SU-DHL-6 (cell line): ENCODE data around the gene LY6G5B.

ENCODE experiments used
- EZH2phosphoT487 ChIP-seq: fragments of 200-600 bp; sonication (generic), shearing (Covaris generic); conservative IDR thresholded peaks from 2 replicates; pipeline ENCODE4 v1.6.1; 2018; ENCODE audit warnings: mild to moderate bottlenecking, antibody characterized with exemption, low read length, moderate library complexity, mixed read lengths
- TF ChIP-seq, protein P1 (sequence below): fragments of 200-600 bp; sonication (generic); IDR thresholded peaks from one replicate; pipeline ENCODE4 v1.5.1; 2017; ENCODE audit warnings: antibody characterized with exemption, mild to moderate bottlenecking, low read length, moderate library complexity; ENCODE audit not compliant: insufficient read depth, poor library complexity, severe bottlenecking

DNA sequence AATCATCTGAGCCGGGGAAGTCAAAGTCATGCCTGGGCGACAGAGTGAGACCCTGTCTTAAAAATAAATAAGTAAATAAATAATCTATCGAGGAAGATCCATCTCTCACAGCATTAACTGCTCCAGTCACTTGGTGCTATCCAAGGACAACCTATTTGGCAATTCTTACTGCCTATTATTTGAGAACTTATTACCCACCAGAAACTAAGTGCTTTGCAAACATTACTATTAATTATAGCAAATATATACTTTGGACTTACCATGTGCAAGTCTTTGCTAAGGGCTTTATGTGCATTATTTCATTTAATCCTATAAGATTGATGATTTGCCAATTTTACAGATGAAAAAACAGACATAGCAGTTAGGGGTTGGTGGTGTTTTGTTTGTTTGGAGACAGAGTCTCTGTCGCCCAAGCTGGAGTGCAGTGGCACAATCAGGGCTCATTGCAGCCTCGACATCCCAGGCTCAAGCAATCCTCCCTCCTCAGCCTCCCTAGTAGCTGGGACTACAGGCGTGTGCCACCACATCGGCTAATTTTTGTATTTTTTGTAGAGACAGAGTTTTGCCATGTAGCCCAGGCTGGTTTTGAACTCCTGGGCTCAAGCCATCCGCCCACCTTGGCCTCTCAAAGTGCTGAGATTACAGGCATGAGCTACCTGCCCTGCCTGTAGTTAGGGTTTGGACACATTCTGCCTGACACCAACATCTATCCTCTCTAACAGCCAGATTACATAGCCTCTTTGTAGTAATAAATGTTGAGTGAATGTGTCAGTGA is 15.0 kb upstream of the LY6G5B start:
- TF ChIP-seq, protein P1, sequence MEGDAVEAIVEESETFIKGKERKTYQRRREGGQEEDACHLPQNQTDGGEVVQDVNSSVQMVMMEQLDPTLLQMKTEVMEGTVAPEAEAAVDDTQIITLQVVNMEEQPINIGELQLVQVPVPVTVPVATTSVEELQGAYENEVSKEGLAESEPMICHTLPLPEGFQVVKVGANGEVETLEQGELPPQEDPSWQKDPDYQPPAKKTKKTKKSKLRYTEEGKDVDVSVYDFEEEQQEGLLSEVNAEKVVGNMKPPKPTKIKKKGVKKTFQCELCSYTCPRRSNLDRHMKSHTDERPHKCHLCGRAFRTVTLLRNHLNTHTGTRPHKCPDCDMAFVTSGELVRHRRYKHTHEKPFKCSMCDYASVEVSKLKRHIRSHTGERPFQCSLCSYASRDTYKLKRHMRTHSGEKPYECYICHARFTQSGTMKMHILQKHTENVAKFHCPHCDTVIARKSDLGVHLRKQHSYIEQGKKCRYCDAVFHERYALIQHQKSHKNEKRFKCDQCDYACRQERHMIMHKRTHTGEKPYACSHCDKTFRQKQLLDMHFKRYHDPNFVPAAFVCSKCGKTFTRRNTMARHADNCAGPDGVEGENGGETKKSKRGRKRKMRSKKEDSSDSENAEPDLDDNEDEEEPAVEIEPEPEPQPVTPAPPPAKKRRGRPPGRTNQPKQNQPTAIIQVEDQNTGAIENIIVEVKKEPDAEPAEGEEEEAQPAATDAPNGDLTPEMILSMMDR = no peak
- no peak for TF ChIP-seq EZH2phosphoT487
